ENCODE data around the gene ATP9B. TPM values are rescaled to one million over a fixed set of nuclear protein-coding genes. Genes with fewer than 3 reads are reported as not detected.

ATP9B gene
- 27.3 and 27.4 TPM in 2 replicates for total RNA-seq
- long read RNA-seq, full-length matches to known transcripts = 21 of 46 reads
- long read RNA-seq, partial matches to known transcripts = 7 of 46 reads
- long read RNA-seq, other reads (novel, unspliced or antisense) = 18 of 46 reads

- Mint-ChIP-seq H3K27me3 (ENCODE audit: unreplicated experiment) (no peaks in the 10 kb centered on the region), H3K9me3 (ENCODE audit: unreplicated experiment) (peaks cover 4% of the 10 kb centered on the region), H3K4me1 (ENCODE audit: unreplicated experiment) (peaks cover 18% of the 10 kb centered on the region), H3K36me3 (ENCODE audit: unreplicated experiment) (no peaks in the 10 kb centered on the region), H3K27ac (ENCODE audit: unreplicated experiment) (peak within 1 kb of the TSS; percentile 91), H3K4me3 (ENCODE audit: unreplicated experiment) (peak within 1 kb of the TSS; percentile 83)
- no peak for TF ChIP-seq CTCF (IDR thresholded peaks at IDR 0.05)
- peak; percentile 100 for DNase-seq (ENCODE audit: extremely low spot score, unreplicated experiment)
Measured at GRCh38 chr18:79068937-79069716, at the start of gene ATP9B. ATP9B (plus strand) TSS chr18:79069394; CDS start chr18:79069411, 17 bp downstream.

- no peaks in the 10 kb centered on the region for H3K4me1 Mint-ChIP-seq (ENCODE audit: unreplicated experiment)
- H3K9me3 Mint-ChIP-seq (ENCODE audit: unreplicated experiment) = peaks cover 4% of the 10 kb centered on the region
- no peak overlapping the region for H3K4me3 Mint-ChIP-seq (ENCODE audit: unreplicated experiment)
- H3K36me3 Mint-ChIP-seq (ENCODE audit: unreplicated experiment) = no peaks in the 10 kb centered on the region
- no peak for DNase-seq (ENCODE audit: extremely low spot score, unreplicated experiment)
- H3K27ac Mint-ChIP-seq (ENCODE audit: unreplicated experiment) = no peak overlapping the region
- no peaks in the 10 kb centered on the region for H3K27me3 Mint-ChIP-seq (ENCODE audit: unreplicated experiment)
- TF ChIP-seq CTCF (IDR thresholded peaks at IDR 0.05) = no peak
Measured at GRCh38 chr18:79019881-79020280, 49.3 kb upstream of the ATP9B start.

- Mint-ChIP-seq H3K36me3 (ENCODE audit: unreplicated experiment) (no peaks in the 10 kb centered on the region), H3K4me1 (ENCODE audit: unreplicated experiment) (no peaks in the 10 kb centered on the region), H3K27ac (ENCODE audit: unreplicated experiment) (no peak overlapping the region), H3K4me3 (ENCODE audit: unreplicated experiment) (no peak overlapping the region), H3K9me3 (ENCODE audit: unreplicated experiment) (peaks cover 4% of the 10 kb centered on the region), H3K27me3 (ENCODE audit: unreplicated experiment) (no peaks in the 10 kb centered on the region)
- no peak for DNase-seq (ENCODE audit: extremely low spot score, unreplicated experiment)
- TF ChIP-seq CTCF (IDR thresholded peaks at IDR 0.05) = no peak
Measured at GRCh38 chr18:79022603-79023002, 46.6 kb upstream of the ATP9B start.

- TF ChIP-seq CTCF (IDR thresholded peaks at IDR 0.05) = no peak
- no peak overlapping the region for H3K4me3 Mint-ChIP-seq (ENCODE audit: unreplicated experiment)
- peaks cover 18% of the 10 kb centered on the region for H3K9me3 Mint-ChIP-seq (ENCODE audit: unreplicated experiment)
- H3K27me3 Mint-ChIP-seq (ENCODE audit: unreplicated experiment) = no peaks in the 10 kb centered on the region
- no peak for DNase-seq (ENCODE audit: extremely low spot score, unreplicated experiment)
- H3K36me3 Mint-ChIP-seq (ENCODE audit: unreplicated experiment) = no peaks in the 10 kb centered on the region
- no peak overlapping the region for H3K27ac Mint-ChIP-seq (ENCODE audit: unreplicated experiment)
- no peaks in the 10 kb centered on the region for H3K4me1 Mint-ChIP-seq (ENCODE audit: unreplicated experiment)
Measured at GRCh38 chr18:79026491-79026890, 42.7 kb upstream of the ATP9B start.

GRCh38 chr18:79030680-79031079 lies 38.5 kb upstream of the ATP9B start:
- Mint-ChIP-seq H3K36me3 (ENCODE audit: unreplicated experiment) (no peaks in the 10 kb centered on the region), H3K27me3 (ENCODE audit: unreplicated experiment) (no peaks in the 10 kb centered on the region), H3K27ac (ENCODE audit: unreplicated experiment) (no peak overlapping the region), H3K4me3 (ENCODE audit: unreplicated experiment) (no peak overlapping the region), H3K4me1 (ENCODE audit: unreplicated experiment) (no peaks in the 10 kb centered on the region), H3K9me3 (ENCODE audit: unreplicated experiment) (peaks cover 21% of the 10 kb centered on the region)
- TF ChIP-seq CTCF (IDR thresholded peaks at IDR 0.05) = no peak
- no peak for DNase-seq (ENCODE audit: extremely low spot score, unreplicated experiment)
